SU-DHL-6 (cell line): Measurements from ENCODE around the gene SMARCA5.

Experiments
- CTCF ChIP-seq: fragments of 200-600 bp; sonication (generic); IDR thresholded peaks from one replicate; pipeline ENCODE4 v1.5.1; 2017; ENCODE audit warnings: antibody characterized with exemption, mild to moderate bottlenecking, low read length, moderate library complexity; ENCODE audit not compliant: insufficient read depth, poor library complexity, severe bottlenecking
- EZH2phosphoT487 ChIP-seq: fragments of 200-600 bp; sonication (generic), shearing (Covaris generic); conservative IDR thresholded peaks from 2 replicates; pipeline ENCODE4 v1.6.1; 2018; ENCODE audit warnings: mild to moderate bottlenecking, antibody characterized with exemption, low read length, moderate library complexity, mixed read lengths

GRCh38 chr4:143597276-143597675 is 83.8 kb downstream of the SMARCA5 start:
- TF ChIP-seq CTCF (no peak), EZH2phosphoT487 (no peak)
